Measurements from ENCODE around the gene PHC2. TPM values are rescaled to one million over a fixed set of nuclear protein-coding genes. Genes with fewer than 3 reads are reported as not detected.

The PHC2 gene
- total RNA-seq, 1 donor from 2014 or later, result 222 TPM

GRCh38 chr1:33459691-33460090 lies 28.8 kb upstream of the PHC2 start:
- H3K4me1 ChIP-seq, result peaks cover 11 to 46% of the 10 kb centered on the region in 2 donors
- peak overlapping the region; percentile 91 to 93 for H3K27ac ChIP-seq

GRCh38 chr1:33456502-33456886 lies 25.6 kb upstream of the PHC2 start:
- intact Hi-C loops (cut with DNase I), result loop anchor here (5.0 kb wide), 3 partner anchors 89 to 244 kb away; no protein-coding TSS in a partner anchor
- Histone ChIP-seq H3K27me3 (no peaks in the 10 kb centered on the region), H3K9me3 (no peaks in the 10 kb centered on the region), H3K36me3 (no peaks in the 10 kb centered on the region), H3K27ac (peak overlapping the region; percentile 22 to 69), H3K4me3 (no peak overlapping the region), H3K4me1 (peaks cover 8 to 43% of the 10 kb centered on the region in 2 donors)
- TF ChIP-seq CTCF (IDR thresholded peaks at IDR 0.05), result no peak
- DNase-seq (ENCODE audit: low spot score in 2 of 2), result no peak

More at GRCh38 chr1:33459691-33460090, 28.8 kb upstream of the PHC2 start:
- Histone ChIP-seq H3K4me3 (no peak overlapping the region), H3K9me3 (no peaks in the 10 kb centered on the region), H3K27me3 (no peaks in the 10 kb centered on the region), H3K36me3 (no peaks in the 10 kb centered on the region)
- no peak for DNase-seq (ENCODE audit: low spot score in 2 of 2)
- intact Hi-C loops (cut with DNase I), result loop anchor here (5.0 kb wide), 3 partner anchors 92 to 247 kb away; no protein-coding TSS in a partner anchor
- no peak for TF ChIP-seq CTCF (IDR thresholded peaks at IDR 0.05)

- no peaks in the 10 kb centered on the region for H3K9me3 ChIP-seq
- H3K4me1 ChIP-seq, result peaks cover 6 to 36% of the 10 kb centered on the region in 2 donors
- no peak overlapping the region for H3K4me3 ChIP-seq
- no peaks in the 10 kb centered on the region for H3K27me3 ChIP-seq
- intact Hi-C loops (cut with DNase I), result loop anchor here (5.0 kb wide), 3 partner anchors 89 to 244 kb away; no protein-coding TSS in a partner anchor
- peak overlapping the region; percentile 22 to 69 for H3K27ac ChIP-seq
- peak; percentile 40 to 64 (median 61) for TF ChIP-seq CTCF (IDR thresholded peaks at IDR 0.05)
- H3K36me3 ChIP-seq, result no peaks in the 10 kb centered on the region
- peak in 1 of 2 donors; percentile 78 for DNase-seq (ENCODE audit: low spot score in 2 of 2)
Measured at GRCh38 chr1:33455539-33456501, 24.9 kb upstream of the PHC2 start.

GRCh38 chr1:33454646-33455282 lies 23.9 kb upstream of the PHC2 start:
- TF ChIP-seq CTCF (IDR thresholded peaks at IDR 0.05), result no peak
- Histone ChIP-seq H3K27me3 (no peaks in the 10 kb centered on the region), H3K9me3 (no peaks in the 10 kb centered on the region), H3K36me3 (no peaks in the 10 kb centered on the region), H3K4me3 (no peak overlapping the region), H3K4me1 (peaks cover 6 to 25% of the 10 kb centered on the region in 2 donors), H3K27ac (no peak overlapping the region)
- DNase-seq (ENCODE audit: low spot score in 2 of 2), result no peak
- intact Hi-C loops (cut with DNase I), result loop anchor here (5.0 kb wide), 3 partner anchors 87 to 242 kb away; no protein-coding TSS in a partner anchor

GRCh38 chr1:33446590-33446989 lies 15.7 kb upstream of the PHC2 start:
- intact Hi-C loops (cut with DNase I), result no loop called here
- no peak for DNase-seq (ENCODE audit: low spot score in 2 of 2)
- Histone ChIP-seq H3K4me3 (no peak overlapping the region), H3K4me1 (no peaks in the 10 kb centered on the region), H3K27ac (no peak overlapping the region), H3K9me3 (no peaks in the 10 kb centered on the region), H3K36me3 (no peaks in the 10 kb centered on the region), H3K27me3 (no peaks in the 10 kb centered on the region)
- no peak for TF ChIP-seq CTCF (IDR thresholded peaks at IDR 0.05)

All from ascending aorta (tissue), 2 donors.